HG02759 (cell line): ENCODE measurements around the gene MARVELD1.

ENCODE experiments used
- ATAC-seq: cut with Tn5 transposase; IDR thresholded peaks from one replicate; pipeline ENCODE4 v1.9.1; 2021; ENCODE audit warnings: mild to moderate bottlenecking, moderate library complexity; ENCODE audit not compliant: unreplicated experiment

The MARVELD1 gene

DNA sequence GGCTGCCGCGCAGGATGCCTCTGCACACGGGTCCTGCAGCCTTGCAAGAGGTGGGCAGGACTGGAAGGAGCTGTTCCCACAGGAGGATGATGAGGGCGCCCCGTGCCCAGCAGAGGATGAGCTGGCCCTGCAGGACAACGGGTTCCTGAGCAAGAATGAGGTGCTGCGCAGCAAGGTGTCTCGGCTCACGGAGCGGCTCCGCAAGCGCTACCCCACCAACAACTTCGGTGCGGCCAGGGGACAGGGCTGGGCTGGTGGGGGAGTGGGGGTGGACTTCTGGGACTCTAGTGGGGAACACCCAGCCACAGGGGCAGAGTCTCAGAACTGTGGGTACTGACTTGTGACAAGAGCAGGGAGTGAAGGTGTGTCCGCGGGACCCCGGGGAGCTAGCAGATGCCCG, 39.4 kb downstream of the MARVELD1 start:
- ATAC-seq: no peak

DNA sequence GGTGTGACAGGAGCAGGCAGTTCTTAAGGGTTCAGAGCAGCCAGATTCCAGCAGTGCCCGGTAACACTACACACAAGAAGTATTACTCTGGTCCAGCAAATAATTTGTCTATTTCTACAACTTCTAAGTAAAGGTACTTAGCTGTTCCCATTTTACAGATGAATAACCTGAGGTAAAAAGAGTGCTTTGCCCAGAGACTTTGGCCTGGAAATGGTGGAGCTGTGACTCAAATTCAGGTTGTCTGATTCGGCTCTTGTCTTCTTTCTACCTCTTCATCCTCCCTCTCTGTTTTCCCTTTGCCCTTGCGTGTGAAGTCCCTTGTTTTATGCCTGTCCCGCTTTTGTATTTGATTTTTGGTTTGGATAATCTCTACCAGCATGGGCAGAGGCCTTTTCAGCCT, 41.2 kb downstream of the MARVELD1 start:
- no peak for ATAC-seq

DNA sequence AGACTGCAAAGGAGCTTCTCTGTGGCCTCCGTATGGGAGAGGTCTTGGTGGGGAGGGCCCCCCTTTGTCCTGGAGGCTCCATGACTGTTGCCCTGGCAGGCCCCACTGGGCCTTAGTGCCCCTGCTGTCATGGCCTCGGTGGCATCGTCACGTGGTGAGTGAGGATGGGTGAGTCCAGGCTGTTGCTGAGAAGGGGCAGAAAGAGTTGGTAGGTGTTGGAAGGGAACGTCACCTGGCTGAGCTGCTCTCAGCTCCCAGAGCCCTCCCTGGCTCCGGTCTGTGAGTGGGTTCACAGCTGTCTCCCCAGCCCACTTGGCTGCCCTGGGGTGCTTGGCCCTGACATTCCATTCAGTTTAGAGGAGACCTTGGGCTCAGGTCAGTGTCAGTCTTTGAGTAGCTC, 42.2 kb downstream of the MARVELD1 start:
- no peak for ATAC-seq

DNA sequence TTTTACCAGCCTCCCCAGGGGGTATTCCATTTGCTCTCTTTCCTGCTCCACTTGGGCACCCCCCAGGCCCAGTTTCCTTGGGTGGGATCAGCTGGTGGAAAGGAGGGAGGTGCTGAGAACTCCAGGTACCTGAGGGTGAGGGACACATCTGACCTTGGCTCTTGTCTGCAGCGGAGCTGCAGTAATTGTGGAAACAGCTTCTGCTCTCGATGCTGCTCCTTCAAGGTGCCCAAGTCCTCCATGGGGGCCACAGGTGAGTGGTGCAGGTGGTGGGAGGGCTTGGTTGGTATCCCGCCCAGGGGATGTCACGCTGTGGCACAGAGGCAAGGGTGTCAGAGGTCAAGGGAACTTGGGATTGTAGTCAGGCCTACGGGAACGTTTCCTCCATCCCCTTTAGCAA, 43.9 kb downstream of the MARVELD1 start:
- no peak for ATAC-seq

DNA sequence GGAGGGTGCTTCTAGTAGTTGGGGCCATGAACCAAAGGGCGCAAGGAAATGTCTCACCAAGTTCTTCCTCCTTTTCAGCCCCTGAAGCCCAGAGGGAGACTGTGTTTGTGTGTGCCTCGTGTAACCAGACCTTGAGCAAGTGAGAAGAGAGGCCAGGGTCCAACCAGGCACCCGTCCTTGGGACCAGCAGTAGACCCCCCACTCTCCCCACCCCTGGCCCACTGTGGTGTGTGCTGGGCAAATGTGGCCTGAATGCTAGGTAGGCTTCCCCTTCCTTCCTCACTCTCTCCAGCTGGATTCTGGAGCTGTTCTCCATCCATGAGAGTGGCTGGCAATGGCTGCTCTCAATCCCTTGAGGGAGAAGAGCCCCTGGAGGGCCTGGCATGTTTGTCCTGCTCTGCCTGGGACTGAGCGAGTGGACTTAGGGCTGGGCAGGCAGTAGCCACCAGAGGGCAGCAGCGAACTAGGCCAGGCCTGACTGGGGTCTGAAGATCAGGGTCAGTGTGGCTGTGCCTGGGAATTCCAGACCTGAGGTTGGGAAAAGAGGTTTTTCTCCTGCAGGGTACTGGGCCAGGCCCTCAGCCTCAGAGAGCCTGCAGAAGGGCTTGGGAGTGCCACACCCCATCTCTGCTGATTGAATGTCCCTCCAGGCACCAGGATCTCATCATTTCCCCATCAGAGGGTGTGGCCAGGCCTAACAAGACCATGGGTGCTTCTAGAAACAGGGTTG, 45.8 kb downstream of the MARVELD1 start:
- ATAC-seq: no peak

DNA sequence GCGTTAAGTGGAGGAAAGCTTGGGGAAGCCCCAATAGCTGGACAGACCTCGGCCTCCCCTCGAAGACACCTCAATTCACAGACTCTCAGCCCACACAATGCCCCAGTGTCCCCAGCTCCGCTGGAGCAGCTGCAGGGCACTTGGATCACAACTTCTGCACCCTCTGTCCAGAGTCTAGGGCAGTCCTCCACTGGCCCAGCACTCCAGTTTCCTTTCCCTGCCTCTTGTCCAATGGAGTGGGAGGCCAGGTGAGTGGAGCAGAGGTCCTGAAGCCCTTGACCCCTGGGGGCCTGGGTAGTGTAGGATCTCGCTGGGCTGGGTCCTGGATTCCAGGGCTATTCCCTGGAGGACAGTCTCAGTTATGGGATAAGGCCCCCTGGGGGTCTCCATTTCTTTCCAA, 46.4 kb downstream of the MARVELD1 start:
- ATAC-seq: no peak

DNA sequence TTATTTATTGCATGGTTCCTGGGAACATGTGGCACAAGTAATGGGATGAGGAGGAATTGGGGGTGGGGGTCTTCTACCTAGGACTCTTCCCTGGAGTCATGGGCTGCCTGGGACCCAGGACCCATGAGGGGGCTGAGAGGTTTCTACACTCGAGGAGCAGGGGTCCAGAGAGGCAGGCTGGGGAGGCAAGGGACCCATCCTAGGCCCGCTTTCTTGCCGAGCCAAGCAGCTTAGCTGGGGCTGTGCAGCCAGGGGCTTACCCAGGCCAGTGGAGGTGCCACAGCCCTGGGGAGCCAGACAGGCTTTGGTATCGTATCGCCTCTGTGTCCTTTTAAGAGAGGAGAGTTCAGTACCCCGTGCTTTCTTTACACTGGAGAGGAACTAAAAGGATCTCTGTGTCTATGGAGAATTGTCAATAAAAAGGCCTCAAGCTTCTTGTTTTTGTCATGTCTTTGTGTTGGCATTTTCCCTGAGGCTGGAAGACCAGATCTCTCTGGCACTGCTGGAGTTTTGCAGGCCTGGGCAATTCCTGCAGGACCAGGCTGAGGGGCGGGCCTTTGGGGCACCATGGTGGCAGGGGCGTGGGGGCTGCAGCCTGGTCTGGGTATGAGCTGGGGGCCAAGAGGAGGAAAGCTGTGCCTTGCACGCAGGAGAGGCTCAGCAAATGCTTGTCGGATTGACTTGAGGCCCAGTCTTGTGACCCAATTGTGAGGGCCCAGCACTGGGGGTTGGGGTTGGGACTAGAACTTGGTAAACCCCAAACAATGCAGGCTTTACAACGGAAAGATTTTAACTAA, 47.1 kb downstream of the MARVELD1 start:
- ATAC-seq: no peak

DNA sequence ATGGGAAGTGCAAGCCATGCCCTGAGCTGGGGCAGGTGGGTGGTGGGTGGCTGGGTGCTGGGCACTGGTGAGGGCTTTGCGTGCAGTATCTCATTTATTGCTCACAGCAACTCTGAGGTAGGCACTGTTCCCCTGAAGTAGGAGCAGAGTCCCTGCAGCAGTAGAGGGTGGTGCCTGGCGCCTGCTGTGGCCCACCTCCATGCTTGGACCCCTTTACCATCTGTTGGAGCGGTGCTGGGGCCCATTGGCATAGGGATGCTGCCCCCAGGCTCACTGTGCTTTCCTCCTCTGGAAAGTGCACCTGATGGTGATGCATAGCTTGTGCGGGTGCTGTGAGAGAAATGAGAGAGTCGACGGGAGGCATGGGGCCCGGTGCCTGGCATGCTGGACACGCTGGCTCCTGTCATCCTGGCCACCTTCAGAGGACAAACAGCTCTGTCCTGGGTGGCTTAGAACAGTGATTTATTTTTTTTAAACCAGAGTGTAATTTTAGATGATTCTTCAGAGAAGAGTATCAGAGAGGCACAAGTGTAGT, 47.9 kb downstream of the MARVELD1 start:
- ATAC-seq: no peak

DNA sequence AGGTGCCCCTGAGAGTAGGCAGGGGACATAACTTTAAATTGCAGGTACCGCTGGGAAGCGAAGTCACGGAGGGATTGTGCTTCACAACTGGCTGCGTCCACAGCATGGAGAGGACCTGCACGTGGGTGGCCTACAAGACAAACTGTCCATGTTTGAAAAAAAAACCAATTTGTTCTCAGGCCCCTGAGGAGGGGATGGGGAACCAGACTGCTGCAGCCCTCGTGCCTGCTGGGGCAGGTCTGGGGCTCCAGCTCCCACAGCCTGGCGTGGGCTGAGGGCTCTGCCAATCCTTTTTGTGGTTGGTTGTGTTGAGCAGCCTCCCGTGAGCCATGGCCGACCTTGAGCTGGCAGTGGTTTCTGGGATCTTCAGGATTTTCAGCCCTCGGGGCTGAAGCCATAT, 48.5 kb downstream of the MARVELD1 start:
- no peak for ATAC-seq

DNA sequence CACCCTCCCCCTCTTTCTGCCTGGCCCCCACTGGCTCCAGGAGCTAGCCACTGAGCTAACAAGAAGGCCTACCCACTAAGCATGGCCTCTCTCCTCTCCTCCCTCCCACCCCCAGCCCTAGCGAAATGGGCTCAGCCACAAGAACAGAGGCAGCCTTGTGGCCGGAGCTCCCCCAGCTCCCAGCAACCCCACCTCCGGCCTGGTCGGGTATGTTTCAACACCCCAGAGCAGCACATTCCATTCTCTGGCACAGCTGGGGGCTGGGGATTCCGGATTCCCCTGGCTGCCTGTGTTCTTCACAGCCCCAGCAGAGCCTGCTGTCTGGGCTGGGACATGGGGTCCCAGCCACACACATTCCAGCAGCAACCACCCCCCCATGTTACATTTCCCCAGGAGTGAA, 49.3 kb downstream of the MARVELD1 start:
- ATAC-seq: no peak

DNA sequence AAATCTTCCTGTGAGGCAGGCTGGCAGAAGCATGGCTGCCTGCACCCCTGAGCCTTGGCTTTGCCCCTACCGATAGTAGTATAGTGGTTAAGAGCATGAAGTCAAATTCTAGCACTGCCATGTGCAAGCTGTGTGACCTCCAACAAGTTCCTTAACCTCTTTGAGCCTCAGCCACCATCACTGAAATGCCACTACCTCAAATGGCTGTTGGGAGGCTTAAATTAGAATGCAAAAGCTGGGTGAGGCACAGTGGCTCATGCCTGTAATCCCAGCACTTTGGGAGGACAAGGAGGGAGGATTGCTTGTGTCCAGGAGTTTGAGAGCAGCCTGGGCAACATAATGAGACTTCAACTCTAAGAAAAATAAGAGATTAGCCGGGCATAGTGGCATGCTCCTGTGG, 49.9 kb downstream of the MARVELD1 start:
- ATAC-seq: no peak

DNA sequence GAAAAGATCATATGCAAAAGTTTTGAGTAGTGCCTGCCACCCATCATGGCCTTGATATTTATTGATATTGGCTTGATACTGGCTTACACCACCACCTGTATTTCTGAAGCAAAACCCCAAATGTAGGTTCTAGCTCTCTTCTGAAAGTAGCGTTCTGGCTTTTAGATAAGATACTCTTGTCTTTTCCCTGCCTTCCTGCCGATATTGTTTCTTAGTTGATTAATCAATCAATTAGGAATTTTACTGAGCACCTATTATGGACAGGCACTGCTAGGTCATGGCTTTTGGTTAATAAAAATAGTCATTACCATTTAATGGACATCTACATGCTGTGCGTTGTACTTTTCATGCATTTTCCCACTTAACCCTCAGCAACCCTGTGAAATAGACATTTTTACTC, 50.4 kb downstream of the MARVELD1 start:
- no peak for ATAC-seq

DNA sequence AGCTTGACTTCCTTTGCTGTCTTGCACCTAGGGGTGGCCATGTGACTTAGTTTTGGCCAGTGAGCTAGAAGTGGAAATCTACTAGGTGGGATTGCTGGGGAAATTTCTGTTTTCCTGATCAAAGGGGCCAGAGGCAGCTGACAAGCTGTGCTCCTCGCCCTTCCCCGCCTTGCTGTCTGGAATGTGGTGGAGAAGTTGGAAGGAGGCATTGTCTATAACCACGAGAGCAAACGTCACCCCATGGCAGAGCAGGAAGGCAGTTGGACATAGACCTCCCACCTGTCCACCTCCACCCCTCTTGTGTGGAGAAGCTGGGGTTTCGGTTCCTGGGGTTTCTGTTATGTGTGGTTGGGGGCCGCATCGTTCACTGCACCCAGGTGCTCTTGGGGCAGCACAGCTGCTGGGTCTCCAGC, 51.0 kb downstream of the MARVELD1 start:
- ATAC-seq: no peak

DNA sequence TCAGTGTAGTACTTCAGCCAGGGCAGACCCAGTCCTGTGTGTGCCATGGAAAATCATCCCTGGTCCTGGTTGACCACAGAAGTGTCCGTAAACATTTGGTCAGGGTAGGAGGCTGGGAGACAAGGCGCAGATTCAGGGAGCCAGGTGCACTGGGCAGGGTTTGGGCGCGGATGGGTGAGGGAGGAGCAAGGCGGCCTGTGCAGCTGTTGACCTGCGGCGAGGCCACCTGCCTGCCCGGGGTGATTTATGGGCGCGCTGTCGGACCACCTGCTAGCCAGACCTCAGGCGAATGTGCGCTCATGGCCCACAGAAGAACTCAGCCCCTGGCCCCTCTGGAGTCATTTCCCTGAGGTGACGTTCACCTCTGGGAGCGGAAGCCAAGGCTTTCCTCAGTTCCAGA, 51.7 kb downstream of the MARVELD1 start:
- no peak for ATAC-seq

DNA sequence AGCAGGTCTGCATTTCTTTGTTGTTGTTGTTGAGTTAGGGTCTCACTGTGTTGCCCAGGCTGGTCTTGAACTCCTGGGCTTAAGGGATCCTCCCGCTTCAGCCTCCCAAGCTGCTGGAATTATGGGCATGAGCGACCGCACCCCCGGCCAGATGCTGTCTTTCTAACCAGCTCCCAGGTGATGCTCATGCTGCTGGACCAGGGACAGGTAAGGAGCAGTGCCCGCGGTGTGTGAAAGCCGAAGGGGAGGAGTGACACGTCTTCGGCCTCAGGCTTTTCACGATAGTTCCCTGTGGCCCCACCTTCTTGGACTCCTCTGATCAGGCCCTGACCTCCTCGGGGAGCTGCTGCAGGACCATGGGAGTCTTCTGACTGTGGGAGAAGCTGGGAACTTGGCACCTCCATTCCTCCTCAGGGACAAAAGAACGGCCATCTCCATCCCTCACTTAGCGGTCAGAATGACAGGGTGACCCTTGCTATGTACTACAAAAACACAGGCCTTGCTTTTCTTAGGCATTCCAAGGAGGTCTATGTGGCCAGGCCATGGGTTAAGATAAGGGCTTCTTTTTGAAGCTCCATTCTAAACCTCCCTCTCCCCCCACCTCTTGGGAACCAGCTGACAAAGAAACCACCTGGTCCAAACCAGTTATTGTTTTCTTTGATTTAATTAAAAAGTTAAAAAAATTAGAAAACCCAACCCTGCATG, 52.7 kb downstream of the MARVELD1 start:
- no peak for ATAC-seq

DNA sequence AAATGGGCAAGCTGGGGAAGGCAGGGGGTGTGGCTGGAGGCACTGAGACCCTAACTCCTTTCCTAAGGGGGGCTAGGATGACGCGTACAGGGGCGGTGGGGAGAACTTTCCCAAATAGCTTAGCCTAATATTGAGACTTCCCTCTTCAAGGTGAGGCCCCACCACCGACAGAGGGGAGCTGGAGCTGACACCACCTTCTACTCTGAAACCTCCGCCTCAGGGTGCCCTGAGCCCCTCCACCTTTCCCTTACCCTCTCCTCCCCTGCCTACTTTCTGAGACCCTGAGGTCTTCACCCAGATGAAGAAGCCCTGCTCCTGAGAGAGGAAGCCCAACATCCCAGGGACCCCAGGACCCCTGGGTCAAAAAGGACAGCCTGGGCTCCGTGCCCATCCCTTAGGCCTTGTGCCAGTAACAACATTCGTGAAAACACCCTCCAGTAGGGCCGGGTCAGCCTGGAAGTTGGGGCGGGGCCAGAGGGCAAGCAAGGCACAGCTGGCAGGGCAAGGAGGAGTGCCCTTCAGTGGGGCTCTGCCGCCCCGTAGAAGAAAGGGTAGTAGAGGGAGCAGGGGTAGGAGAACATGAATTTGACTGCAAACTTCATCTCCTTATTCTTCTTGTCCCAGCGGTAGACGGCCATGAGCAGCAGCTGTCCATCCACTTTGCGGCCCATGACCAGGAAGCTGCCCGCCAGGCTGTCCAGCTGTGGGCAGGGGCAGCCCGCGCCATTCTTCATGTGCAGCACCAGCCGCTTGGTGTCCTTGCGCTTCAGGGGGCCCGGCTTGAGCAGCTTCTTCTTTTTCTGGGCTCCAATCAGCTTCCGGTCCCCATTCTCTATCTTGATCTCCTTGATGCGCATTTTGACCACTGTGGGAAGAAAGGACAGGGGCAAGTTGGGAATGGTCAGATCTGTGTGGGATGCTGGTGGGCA, 53.7 kb downstream of the MARVELD1 start:
- ATAC-seq: no peak
